Neural progenitor cell (in vitro differentiated cells): ENCODE results near the gene TBCB.

ENCODE experiments used
- EZH2 ChIP-seq: fragments of 200-600 bp; sonication (generic); IDR thresholded peaks from 2 replicates; pipeline ENCODE4 v1.6.1; 2017; ENCODE audit warnings: antibody characterized with exemption, mild to moderate bottlenecking, moderate library complexity
- EZH2phosphoT487 ChIP-seq: fragments of 200-600 bp; sonication (generic); IDR thresholded peaks from 2 replicates; pipeline ENCODE4 v1.6.1; 2017; ENCODE audit warnings: antibody characterized with exemption

GRCh38 chr19:36151144-36152018, 36.1 kb downstream of the TBCB start:
- no peak for TF ChIP-seq EZH2
- TF ChIP-seq EZH2phosphoT487, result no peak
